PC-3 (cell line): ENCODE data around the gene CD58. TPM values are rescaled to one million over a fixed set of nuclear protein-coding genes. Genes with fewer than 3 reads are reported as not detected.

ENCODE experiments used
- ATAC-seq: fragments of 200-7000 bp; cut with Tn5 transposase; 2 replicates; pipeline ENCODE4 v1.9.1; 2020; ENCODE audit warnings: mild to moderate bottlenecking, moderate library complexity
- BruUV-seq: library from RNA; stranded (reverse); fragments of 400-500 nt; replicated peaks from 2 replicates; lab custom pipeline; 2021; lab: Mats Ljungman, UMichigan
- CTCF ChIA-PET: fragments of 300-600 bp; sonication (Branson Sonifier 250); formaldehyde crosslinking; loops from one replicate; lab custom pipeline; 2022; ENCODE audit warnings: antibody characterized with exemption; lab: Charles Lee
- POLR2A ChIA-PET: fragments of 300-600 bp; sonication (Branson Sonifier 250); formaldehyde crosslinking; loops from one replicate; lab custom pipeline; 2022; ENCODE audit warnings: antibody characterized with exemption; ENCODE audit not compliant: unreplicated experiment; lab: Charles Lee
- DNase-seq: peaks from one replicate; pipeline ENCODE4 v3.0.0-alpha.2; 2015
- H2AFZ ChIP-seq: fragments of 300-600 bp; sonication (generic); 2 replicates; pipeline ENCODE4 v1.6.0; 2016; ENCODE audit warnings: antibody characterized with exemption, low read length
- H3F3A ChIP-seq: fragments of 300-600 bp; sonication (generic); one replicate; pipeline ENCODE4 v1.6.0; 2017; ENCODE audit warnings: antibody characterized with exemption, low read length, control low read depth, mild to moderate bottlenecking; ENCODE audit not compliant: unreplicated experiment
- H3K27ac ChIP-seq: fragments of 300-600 bp; sonication (generic); 2 replicates; pipeline ENCODE4 v1.5.1; 2016; ENCODE audit warnings: mild to moderate bottlenecking, low read length
- H3K27me3 ChIP-seq: fragments of 300-600 bp; sonication (generic); 2 replicates; pipeline ENCODE4 v1.6.1; 2016; ENCODE audit warnings: low read length, mixed read lengths
- H3K36me3 ChIP-seq: fragments of 300-600 bp; sonication (generic); 2 replicates; pipeline ENCODE4 v1.6.1; 2016; ENCODE audit warnings: low read depth, mixed run types, low read length, mixed read lengths
- H3K4me1 ChIP-seq: fragments of 300-600 bp; sonication (generic); 2 replicates; pipeline ENCODE4 v1.5.1; 2016; ENCODE audit warnings: low read length; ENCODE audit not compliant: insufficient read depth
- H3K4me2 ChIP-seq: fragments of 300-600 bp; sonication (generic); 2 replicates; pipeline ENCODE4 v1.6.0; 2016; ENCODE audit warnings: low read length
- H3K4me3 ChIP-seq: fragments of 300-600 bp; sonication (generic); 2 replicates; pipeline ENCODE4 v1.5.1; 2016; ENCODE audit warnings: mild to moderate bottlenecking, low read length, mixed read lengths
- H3K79me2 ChIP-seq: fragments of 300-600 bp; sonication (generic); 2 replicates; pipeline ENCODE4 v1.6.1; 2017; ENCODE audit warnings: low read length, mixed read lengths
- H3K9ac ChIP-seq: fragments of 300-600 bp; sonication (generic); 2 replicates; pipeline ENCODE4 v1.6.0; 2016; ENCODE audit warnings: mild to moderate bottlenecking, low read length
- H3K9me2 ChIP-seq: fragments of 300-600 bp; sonication (generic); replicated peaks from 2 replicates; pipeline ENCODE4 v1.6.1; 2016; ENCODE audit warnings: mixed run types, low read length, mixed read lengths
- H3K9me3 ChIP-seq: fragments of 300-600 bp; sonication (generic); 2 replicates; pipeline ENCODE4 v1.6.1; 2016; ENCODE audit warnings: low read length, mixed read lengths
- H4K20me1 ChIP-seq: fragments of 300-600 bp; sonication (generic); 2 replicates; pipeline ENCODE4 v1.6.1; 2016; ENCODE audit warnings: low read length, mixed read lengths
- CTCF ChIP-seq: fragments of 300-600 bp; sonication (generic); conservative IDR thresholded peaks from 2 replicates; pipeline ENCODE4 v1.5.1; 2017; ENCODE audit warnings: antibody characterized with exemption, low read depth, mild to moderate bottlenecking, low read length
- EZH2 ChIP-seq: fragments of 300-600 bp; sonication (generic); IDR thresholded peaks from one replicate; pipeline ENCODE4 v1.6.1; 2017; ENCODE audit warnings: antibody characterized with exemption, mild to moderate bottlenecking, low read length; ENCODE audit not compliant: unreplicated experiment
- EZH2phosphoT487 ChIP-seq: fragments of 300-600 bp; sonication (generic); IDR thresholded peaks from 2 replicates; pipeline ENCODE4 v1.6.1; 2018; ENCODE audit warnings: mild to moderate bottlenecking, antibody characterized with exemption, low read length, borderline replicate concordance
- intact Hi-C: fragments of 100-400 bp; cut with micrococcal nuclease; formaldehyde crosslinking; loops from 2 replicates; pipeline ENCODE4 v1.9.0; 2023
- total RNA-seq: library from RNA; depleted of rRNA; stranded (reverse); fragments of >200 nt; gene quantifications from 2 replicates; pipeline ENCODE4 v1.2.3, GENCODE V29; 2014

The CD58 gene
- total RNA-seq, 1 experiment from 2014 or later = 26.9 TPM

- BruUV-seq = no TSS peak
- peak overlapping the region; percentile 92; the same call in 1 of the 2 replicates for H3K27ac ChIP-seq
- H3K79me2 ChIP-seq = no peaks in the 10 kb centered on the region
- H3K9me2 ChIP-seq = no peaks in the 10 kb centered on the region
- H3F3A ChIP-seq = no peaks in the 10 kb centered on the region
- POLR2A ChIA-PET = no interaction called here
- H3K9ac ChIP-seq = no peak overlapping the region
- intact Hi-C loops = loop anchor here (1.0 to 10.0 kb wide), 2 partner anchors 80 to 125 kb away; no protein-coding TSS in a partner anchor
- CTCF ChIA-PET = interaction anchor here (0.6 to 2.9 kb wide), 7 partner anchors 14 to 346 kb away, joined by 3 to 37 read pairs (median 4); no protein-coding TSS in a partner anchor
- no peak overlapping the region for H3K4me3 ChIP-seq
- H4K20me1 ChIP-seq = no peaks in the 10 kb centered on the region
- peak; percentile 94 for DNase-seq
- H3K27me3 ChIP-seq = no peaks in the 10 kb centered on the region
- peak; percentile 60 for ATAC-seq
- no peaks in the 10 kb centered on the region for H3K9me3 ChIP-seq
- H3K4me1 ChIP-seq = peaks cover 55% of the 10 kb centered on the region
- H3K4me2 ChIP-seq = peak overlapping the region; percentile 60; the same call in 1 of the 2 replicates
- TF ChIP-seq EZH2 (no peak), CTCF (peak; percentile 98)
- peak overlapping the region; percentile 55; the same call in 1 of the 2 replicates for H2AFZ ChIP-seq
- no peaks in the 10 kb centered on the region for H3K36me3 ChIP-seq
Observed at GRCh38 chr1:116485071-116485735, 85.6 kb downstream of the CD58 start.

GRCh38 chr1:116483481-116484309, 87.1 kb downstream of the CD58 start:
- H3K27ac ChIP-seq = no peak overlapping the region
- H3K27me3 ChIP-seq = no peaks in the 10 kb centered on the region
- ATAC-seq (no peak), DNase-seq (no peak)
- POLR2A ChIA-PET = no interaction called here
- no peak overlapping the region for H3K4me2 ChIP-seq
- H3K9me3 ChIP-seq = no peaks in the 10 kb centered on the region
- H3K9ac ChIP-seq = no peak overlapping the region
- H3K79me2 ChIP-seq = no peaks in the 10 kb centered on the region
- CTCF ChIA-PET = no interaction called here
- peaks cover 41% of the 10 kb centered on the region for H3K4me1 ChIP-seq
- H2AFZ ChIP-seq = no peak overlapping the region
- no TSS peak for BruUV-seq
- no peaks in the 10 kb centered on the region for H3F3A ChIP-seq
- H3K36me3 ChIP-seq = no peaks in the 10 kb centered on the region
- intact Hi-C loops = loop anchor here (10.0 kb wide), 1 partner anchor 79 kb away; no protein-coding TSS in a partner anchor
- no peak overlapping the region for H3K4me3 ChIP-seq
- H3K9me2 ChIP-seq = no peaks in the 10 kb centered on the region
- no peak for TF ChIP-seq CTCF
- TF ChIP-seq EZH2 = no peak
- no peak for TF ChIP-seq EZH2phosphoT487
- H4K20me1 ChIP-seq = no peaks in the 10 kb centered on the region
